ENCODE results near the gene SRA1.
"Not testable (repeated sequence)": the region's sequence is repeated elsewhere in the genome, so short reads cannot be mapped to it uniquely, and the experiment has no call there.

DNA sequence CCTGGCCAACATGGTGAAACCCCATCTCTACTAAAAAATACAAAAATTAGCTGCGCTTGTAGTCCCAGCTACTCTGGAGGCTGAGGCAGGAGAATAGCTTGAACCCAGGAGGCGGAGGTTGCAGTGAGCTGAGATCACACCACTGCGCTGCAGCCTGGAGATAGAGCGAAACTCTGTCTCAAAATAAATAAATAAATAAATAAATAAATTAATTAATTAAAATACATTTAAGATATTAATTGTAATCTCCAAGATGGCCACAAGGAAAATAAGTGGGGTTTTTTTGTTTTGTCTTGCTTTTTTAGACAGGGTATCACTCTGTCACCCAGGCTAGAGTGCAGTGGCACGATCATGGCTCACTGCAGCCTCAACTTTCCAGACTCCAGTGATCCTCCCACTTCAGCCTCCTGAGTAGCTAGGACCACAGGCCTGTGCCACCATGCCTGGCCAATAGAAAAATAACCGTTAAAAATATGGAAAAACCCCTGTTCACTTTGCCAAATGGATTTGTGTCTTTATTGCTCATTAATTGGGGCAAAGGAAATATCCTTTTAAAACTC, 22.0 kb upstream of the SRA1 start:
- TF ChIP-seq, protein P1, sequence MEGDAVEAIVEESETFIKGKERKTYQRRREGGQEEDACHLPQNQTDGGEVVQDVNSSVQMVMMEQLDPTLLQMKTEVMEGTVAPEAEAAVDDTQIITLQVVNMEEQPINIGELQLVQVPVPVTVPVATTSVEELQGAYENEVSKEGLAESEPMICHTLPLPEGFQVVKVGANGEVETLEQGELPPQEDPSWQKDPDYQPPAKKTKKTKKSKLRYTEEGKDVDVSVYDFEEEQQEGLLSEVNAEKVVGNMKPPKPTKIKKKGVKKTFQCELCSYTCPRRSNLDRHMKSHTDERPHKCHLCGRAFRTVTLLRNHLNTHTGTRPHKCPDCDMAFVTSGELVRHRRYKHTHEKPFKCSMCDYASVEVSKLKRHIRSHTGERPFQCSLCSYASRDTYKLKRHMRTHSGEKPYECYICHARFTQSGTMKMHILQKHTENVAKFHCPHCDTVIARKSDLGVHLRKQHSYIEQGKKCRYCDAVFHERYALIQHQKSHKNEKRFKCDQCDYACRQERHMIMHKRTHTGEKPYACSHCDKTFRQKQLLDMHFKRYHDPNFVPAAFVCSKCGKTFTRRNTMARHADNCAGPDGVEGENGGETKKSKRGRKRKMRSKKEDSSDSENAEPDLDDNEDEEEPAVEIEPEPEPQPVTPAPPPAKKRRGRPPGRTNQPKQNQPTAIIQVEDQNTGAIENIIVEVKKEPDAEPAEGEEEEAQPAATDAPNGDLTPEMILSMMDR (conservative IDR thresholded peaks at IDR 0.05; ENCODE audit: low read depth, low read length), result not testable (repeated sequence)
- not testable (repeated sequence) for TF ChIP-seq EZH2 (IDR thresholded peaks at IDR 0.05; ENCODE audit: low read length, unreplicated experiment)
